Choroid plexus epithelial cell (primary cell): ENCODE results near the gene MLH3.
A peak's percentile ranks its signal among the peaks of the same experiment; 100 is the strongest.

ENCODE experiments used
- DNase-seq: peaks from one replicate; pipeline ENCODE4 v3.0.0-alpha.2; 2010; ENCODE audit warnings: low read depth
- H3K4me3 ChIP-seq: 2 replicates; pipeline ENCODE4 v1.5.1; 2011; ENCODE audit warnings: low read depth, mild to moderate bottlenecking, control low read depth, low read length, moderate library complexity
- CTCF ChIP-seq: conservative IDR thresholded peaks from 2 replicates; pipeline ENCODE4 v1.5.1; 2011; ENCODE audit warnings: low read depth, mild to moderate bottlenecking, control low read depth, inconsistent platforms, low read length, moderate library complexity

The MLH3 gene

GRCh38 chr14:74988131-74988530, 63.1 kb downstream of the MLH3 start:
- no peak overlapping the region for H3K4me3 ChIP-seq
- no peak for TF ChIP-seq CTCF
- DNase-seq = peak; percentile 55

GRCh38 chr14:74985806-74986205, 65.5 kb downstream of the MLH3 start:
- H3K4me3 ChIP-seq = no peak overlapping the region
- DNase-seq = no peak
- no peak for TF ChIP-seq CTCF

- H3K4me3 ChIP-seq = no peak overlapping the region
- DNase-seq = no peak
- TF ChIP-seq CTCF = no peak
Observed at GRCh38 chr14:74985028-74985310, 66.3 kb downstream of the MLH3 start.

GRCh38 chr14:74984236-74985027, 66.8 kb downstream of the MLH3 start:
- no peak overlapping the region for H3K4me3 ChIP-seq
- no peak for TF ChIP-seq CTCF
- DNase-seq = no peak

- no peak for DNase-seq
- H3K4me3 ChIP-seq = no peak overlapping the region
- no peak for TF ChIP-seq CTCF
Observed at GRCh38 chr14:74983343-74983742, 67.9 kb downstream of the MLH3 start.

- DNase-seq = no peak
- no peak for TF ChIP-seq CTCF
- no peak overlapping the region for H3K4me3 ChIP-seq
Observed at GRCh38 chr14:74982661-74983060, 68.6 kb downstream of the MLH3 start.

- no peak overlapping the region for H3K4me3 ChIP-seq
- no peak for TF ChIP-seq CTCF
- DNase-seq = no peak
Observed at GRCh38 chr14:74981833-74982232, 69.4 kb downstream of the MLH3 start.
